CD4-positive, alpha-beta memory T cell (primary cell): ENCODE data around the gene PSMB2. TPM values are rescaled to one million over a fixed set of nuclear protein-coding genes. Genes with fewer than 3 reads are reported as not detected.
"Not testable (repeated sequence)": the region's sequence is repeated elsewhere in the genome, so short reads cannot be mapped to it uniquely, and the experiment has no call there.

Source experiments
- CTCF ChIA-PET: fragments of 350-600 bp; sonication (Branson Sonifier 250); formaldehyde crosslinking; loops from one replicate; lab custom pipeline; 2021; ENCODE audit warnings: inconsistent platforms; ENCODE audit not compliant: partially characterized antibody; lab: Charles Lee
- POLR2A ChIA-PET: fragments of 350-600 bp; sonication (Branson Sonifier 250); formaldehyde crosslinking; loops from one replicate; lab custom pipeline; 2021; ENCODE audit not compliant: partially characterized antibody; lab: Charles Lee
- DNase-seq, 5 donors: peaks; one replicate each; pipeline versions ENCODE4 v3.0.0 to v3.0.0-alpha.2; 2020 to 2022; ENCODE audit warnings: mixed read lengths in 1 of 5
- H3K27ac ChIP-seq: one replicate; pipeline ENCODE4 v1.7.0; 2013; ENCODE audit warnings: low read depth, low read length
- H3K27me3 ChIP-seq: 2 replicates; pipeline ENCODE4 v1.7.0; 2013; ENCODE audit warnings: mild to moderate bottlenecking, low read length, moderate library complexity; ENCODE audit not compliant: insufficient read depth
- H3K36me3 ChIP-seq: 2 replicates; pipeline ENCODE4 v1.7.0; 2013; ENCODE audit warnings: mild to moderate bottlenecking, low read length, moderate library complexity; ENCODE audit not compliant: insufficient read depth
- H3K4me1 ChIP-seq: 2 replicates; pipeline ENCODE4 v1.7.0; 2013; ENCODE audit warnings: mild to moderate bottlenecking, low read length, moderate library complexity; ENCODE audit not compliant: insufficient read depth
- H3K4me3 ChIP-seq, 2 donors: one replicate each; pipeline ENCODE4 v1.7.0; 2013; ENCODE audit warnings: low read length in 2 of 2, mild to moderate bottlenecking in 1 of 2
- H3K9me3 ChIP-seq, 2 donors: one replicate each; pipeline ENCODE4 v1.7.0; 2013; ENCODE audit warnings: low read length in 2 of 2, control low read depth in 1 of 2; ENCODE audit not compliant: control insufficient read depth in 1 of 2
- H3K27ac Mint-ChIP-seq, 7 donors: one replicate each; pipeline ENCODE4 v1.8.0; 2020 to 2021; ENCODE audit warnings: mixed read lengths in 7 of 7, mild to moderate bottlenecking in 6 of 7, inconsistent platforms in 3 of 7, moderate library complexity in 3 of 7
- H3K27me3 Mint-ChIP-seq, 2 donors: one replicate each; pipeline ENCODE4 v1.8.0; 2020 to 2021; ENCODE audit warnings: mixed read lengths in 2 of 2
- H3K36me3 Mint-ChIP-seq, 2 donors: one replicate each; pipeline ENCODE4 v1.8.0; 2020 to 2021; ENCODE audit warnings: mixed read lengths in 2 of 2, inconsistent platforms in 1 of 2, mild to moderate bottlenecking in 1 of 2
- H3K4me1 Mint-ChIP-seq, 4 donors: one replicate each; pipeline ENCODE4 v1.8.0; 2020 to 2021; ENCODE audit warnings: mixed read lengths in 4 of 4, mild to moderate bottlenecking in 1 of 4
- H3K4me3 Mint-ChIP-seq, 8 donors: one replicate each; pipeline ENCODE4 v1.8.0; 2020 to 2021; ENCODE audit warnings: mixed read lengths in 8 of 8, mild to moderate bottlenecking in 7 of 8, moderate library complexity in 6 of 8, inconsistent platforms in 3 of 8
- H3K9me3 Mint-ChIP-seq, 8 donors: one replicate each; pipeline ENCODE4 v1.8.0; 2020 to 2021; ENCODE audit warnings: mixed read lengths in 8 of 8, mild to moderate bottlenecking in 5 of 8, inconsistent platforms in 3 of 8, moderate library complexity in 1 of 8
- intact Hi-C: fragments of 100-400 bp; cut with micrococcal nuclease; formaldehyde crosslinking; loops from one replicate; pipeline ENCODE4 v1.15.1; 2023
- polyA plus RNA-seq, 2 donors: library from polyadenylated mRNA; unstranded; fragments of 300-500 nt; fragmentation: Illumina TruSeq; gene quantifications; one replicate each; pipeline ENCODE4 v1.2.3, GENCODE V29; 2021
- total RNA-seq, 2 experiments: library from RNA; stranded (reverse); gene quantifications; one replicate each; pipeline ENCODE4 v1.2.3, GENCODE V29; 2021

PSMB2 gene
- total and polyA plus RNA-seq, 4 experiments from 2014 or later = 25.5 to 73.2 (median 49.6) TPM

- no peak overlapping the region for H3K27ac Mint-ChIP-seq
- H3K4me1 Mint-ChIP-seq = peaks cover 10 to 22% (median 14%) of the 10 kb centered on the region in 4 donors
- intact Hi-C loops = no loop called here
- CTCF ChIA-PET = interaction anchor here (0.9 to 1.4 kb wide), 3 partner anchors 10 to 130 kb away, joined by 3 to 4 read pairs (median 3); no protein-coding TSS in a partner anchor
- no peaks in the 10 kb centered on the region for H3K36me3 Mint-ChIP-seq
- H3K27me3 ChIP-seq = no peaks in the 10 kb centered on the region
- H3K9me3 Mint-ChIP-seq = no peaks in the 10 kb centered on the region
- H3K4me3 ChIP-seq = no peak overlapping the region
- no peaks in the 10 kb centered on the region for H3K36me3 ChIP-seq
- H3K9me3 ChIP-seq = no peaks in the 10 kb centered on the region
- peaks cover 20% of the 10 kb centered on the region for H3K4me1 ChIP-seq
- no peak overlapping the region for H3K27ac ChIP-seq
- no peak for DNase-seq
- peaks cover 0 to 2% of the 10 kb centered on the region in 2 donors for H3K27me3 Mint-ChIP-seq
- no peak overlapping the region for H3K4me3 Mint-ChIP-seq
- POLR2A ChIA-PET = no interaction called here
These were observed 60.4 kb downstream of the PSMB2 start for GRCh38 chr1:35580949-35581388.

DNA sequence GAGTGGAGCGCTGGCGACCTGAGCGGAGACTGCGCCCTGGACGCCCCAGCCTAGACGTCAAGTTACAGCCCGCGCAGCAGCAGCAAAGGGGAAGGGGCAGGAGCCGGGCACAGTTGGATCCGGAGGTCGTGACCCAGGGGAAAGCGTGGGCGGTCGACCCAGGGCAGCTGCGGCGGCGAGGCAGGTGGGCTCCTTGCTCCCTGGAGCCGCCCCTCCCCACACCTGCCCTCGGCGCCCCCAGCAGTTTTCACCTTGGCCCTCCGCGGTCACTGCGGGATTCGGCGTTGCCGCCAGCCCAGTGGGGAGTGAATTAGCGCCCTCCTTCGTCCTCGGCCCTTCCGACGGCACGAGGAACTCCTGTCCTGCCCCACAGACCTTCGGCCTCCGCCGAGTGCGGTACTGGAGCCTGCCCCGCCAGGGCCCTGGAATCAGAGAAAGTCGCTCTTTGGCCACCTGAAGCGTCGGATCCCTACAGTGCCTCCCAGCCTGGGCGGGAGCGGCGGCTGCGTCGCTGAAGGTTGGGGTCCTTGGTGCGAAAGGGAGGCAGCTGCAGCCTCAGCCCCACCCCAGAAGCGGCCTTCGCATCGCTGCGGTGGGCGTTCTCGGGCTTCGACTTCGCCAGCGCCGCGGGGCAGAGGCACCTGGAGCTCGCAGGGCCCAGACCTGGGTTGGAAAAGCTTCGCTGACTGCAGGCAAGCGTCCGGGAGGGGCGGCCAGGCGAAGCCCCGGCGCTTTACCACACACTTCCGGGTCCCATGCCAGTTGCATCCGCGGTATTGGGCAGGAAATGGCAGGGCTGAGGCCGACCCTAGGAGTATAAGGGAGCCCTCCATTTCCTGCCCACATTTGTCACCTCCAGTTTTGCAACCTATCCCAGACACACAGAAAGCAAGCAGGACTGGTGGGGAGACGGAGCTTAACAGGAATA is 64.0 kb downstream of the PSMB2 start:
- H3K36me3 ChIP-seq = no peaks in the 10 kb centered on the region
- peaks cover 10 to 31% (median 20%) of the 10 kb centered on the region in 4 donors for H3K4me1 Mint-ChIP-seq
- intact Hi-C loops = no loop called here
- H3K4me3 ChIP-seq = peak overlapping the region; percentile 42 to 50
- H3K27ac ChIP-seq = peak overlapping the region; percentile 58
- H3K4me3 Mint-ChIP-seq = peak overlapping the region; percentile 82 to 96 (median 88)
- POLR2A ChIA-PET = interaction anchor here (0.6 to 1.5 kb wide), 11 partner anchors 9 to 192 kb away, joined by 4 to 12 read pairs (median 5); partner anchors contain the start of genes CLSPN and NCDN
- peak; percentile 61 to 76 (median 71) for DNase-seq
- H3K9me3 ChIP-seq = no peaks in the 10 kb centered on the region
- peak overlapping the region; percentile 32 to 93 (median 77) for H3K27ac Mint-ChIP-seq
- H3K27me3 ChIP-seq = no peaks in the 10 kb centered on the region
- H3K27me3 Mint-ChIP-seq = peaks cover 1 to 2% of the 10 kb centered on the region in 2 donors
- peaks cover 0 to 2% (median 0%) of the 10 kb centered on the region in 8 donors for H3K9me3 Mint-ChIP-seq
- peaks cover 28% of the 10 kb centered on the region for H3K4me1 ChIP-seq
- H3K36me3 Mint-ChIP-seq = no peaks in the 10 kb centered on the region
- CTCF ChIA-PET = interaction anchor here (1.4 to 3.4 kb wide), 6 partner anchors 9 to 149 kb away, joined by 4 to 18 read pairs (median 6); no protein-coding TSS in a partner anchor

DNA sequence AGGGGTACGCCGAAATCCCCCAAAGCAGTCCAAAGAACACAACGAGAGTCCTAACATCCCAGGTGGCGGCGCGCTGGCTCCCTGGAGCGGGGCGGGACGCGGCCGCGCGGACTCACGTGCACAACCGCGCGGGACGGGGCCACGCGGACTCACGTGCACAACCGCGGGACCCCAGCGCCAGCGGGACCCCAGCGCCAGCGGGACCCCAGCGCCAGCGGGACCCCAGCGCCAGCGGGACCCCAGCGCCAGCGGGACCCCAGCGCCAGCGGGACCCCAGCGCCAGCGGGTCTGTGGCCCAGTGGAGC is 64.6 kb downstream of the PSMB2 start:
- Histone ChIP-seq H3K4me1 (peaks cover 28% of the 10 kb centered on the region), H3K4me3 (peak overlapping the region in 1 of 2 donors; percentile 50)
- intact Hi-C loops, H3K9me3 Mint-ChIP-seq, H3K36me3 Mint-ChIP-seq, DNase-seq, H3K27me3 ChIP-seq, H3K9me3 ChIP-seq, H3K27ac ChIP-seq, H3K27me3 Mint-ChIP-seq, H3K36me3 ChIP-seq: not testable (repeated sequence)
- ChIA-PET CTCF (interaction anchor here (3.4 kb wide), 1 partner anchor 9 kb away, joined by 18 read pairs; no protein-coding TSS in a partner anchor), POLR2A (interaction anchor here (1.0 kb wide), 1 partner anchor 20 kb away, joined by 5 read pairs; the partner anchor contains the start of gene KIAA0319L)
- Mint-ChIP-seq H3K4me1 (peaks cover 10 to 34% (median 20%) of the 10 kb centered on the region in 4 donors), H3K4me3 (peak overlapping the region; percentile 79 to 89 (median 86)), H3K27ac (peak overlapping the region in 4 of 7 donors; percentile 47 to 75 (median 63))

DNA sequence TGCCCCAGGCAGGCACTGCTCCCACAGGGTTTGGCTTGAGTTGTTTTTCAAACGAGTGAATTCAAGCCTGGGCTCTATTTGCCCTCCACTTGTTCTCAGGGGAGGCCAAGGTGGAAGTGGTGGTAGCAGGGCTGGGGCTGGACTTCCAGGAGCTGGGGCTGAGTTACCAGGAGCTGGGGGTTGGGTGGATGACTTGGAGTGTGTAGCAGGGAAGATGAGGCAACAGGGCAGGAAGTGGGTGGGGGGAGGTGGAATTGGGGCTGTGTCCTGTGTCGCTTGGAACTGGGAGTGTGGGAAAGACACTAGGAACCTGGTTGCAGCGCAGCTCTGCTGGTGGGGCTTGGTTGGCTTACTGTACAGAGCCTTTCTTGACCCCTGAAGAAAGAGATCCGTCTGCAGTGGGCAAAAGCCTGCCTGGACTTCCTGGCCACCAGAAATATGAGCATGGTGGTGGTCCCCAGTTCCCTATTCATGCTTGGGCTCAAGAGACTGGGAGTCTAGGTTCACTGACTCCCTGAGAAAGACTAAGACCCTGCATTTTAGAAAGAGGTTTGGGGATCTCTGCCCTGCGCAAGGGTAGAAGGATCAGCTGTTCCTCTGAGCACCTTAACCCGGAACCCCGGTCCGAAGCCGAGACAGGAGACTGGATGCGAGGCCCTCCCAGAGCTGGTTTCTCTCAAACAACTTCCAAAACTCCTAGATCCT is 65.1 kb downstream of the PSMB2 start:
- no peak overlapping the region for H3K4me3 ChIP-seq
- DNase-seq = no peak
- Mint-ChIP-seq H3K4me3 (peak overlapping the region; percentile 79 to 88 (median 82)), H3K36me3 (no peaks in the 10 kb centered on the region), H3K27me3 (peaks cover 1 to 2% of the 10 kb centered on the region in 2 donors), H3K9me3 (peaks cover 0 to 2% (median 0%) of the 10 kb centered on the region in 8 donors), H3K4me1 (peaks cover 13 to 37% (median 20%) of the 10 kb centered on the region in 4 donors), H3K27ac (peak overlapping the region in 5 of 7 donors; percentile 48 to 82 (median 74))
- ChIA-PET CTCF (interaction anchor here (3.4 kb wide), 1 partner anchor 8 kb away, joined by 18 read pairs; no protein-coding TSS in a partner anchor), POLR2A (interaction anchor here (1.0 kb wide), 1 partner anchor 20 kb away, joined by 5 read pairs; the partner anchor contains the start of gene KIAA0319L)
- intact Hi-C loops = no loop called here
- H3K27me3 ChIP-seq = no peaks in the 10 kb centered on the region
- peaks cover 28% of the 10 kb centered on the region for H3K4me1 ChIP-seq
- H3K36me3 ChIP-seq = no peaks in the 10 kb centered on the region
- H3K27ac ChIP-seq = no peak overlapping the region
- no peaks in the 10 kb centered on the region for H3K9me3 ChIP-seq

GRCh38 chr1:35575416-35575958 is 65.8 kb downstream of the PSMB2 start:
- ChIA-PET CTCF (no interaction called here), POLR2A (interaction anchor here (1.0 kb wide), 1 partner anchor 19 kb away, joined by 5 read pairs; the partner anchor contains the start of gene KIAA0319L)
- Mint-ChIP-seq H3K4me3 (peak overlapping the region; percentile 7 to 88 (median 40)), H3K27me3 (peaks cover 1 to 2% of the 10 kb centered on the region in 2 donors), H3K9me3 (peaks cover 0 to 2% (median 0%) of the 10 kb centered on the region in 8 donors), H3K4me1 (peaks cover 13 to 37% (median 20%) of the 10 kb centered on the region in 4 donors), H3K27ac (peak overlapping the region in 4 of 7 donors; percentile 8 to 50 (median 12)), H3K36me3 (no peaks in the 10 kb centered on the region)
- peaks cover 28% of the 10 kb centered on the region for H3K4me1 ChIP-seq
- H3K9me3 ChIP-seq = no peaks in the 10 kb centered on the region
- no peak for DNase-seq
- no peaks in the 10 kb centered on the region for H3K36me3 ChIP-seq
- intact Hi-C loops = no loop called here
- H3K4me3 ChIP-seq = no peak overlapping the region
- H3K27ac ChIP-seq = no peak overlapping the region
- no peaks in the 10 kb centered on the region for H3K27me3 ChIP-seq

DNA sequence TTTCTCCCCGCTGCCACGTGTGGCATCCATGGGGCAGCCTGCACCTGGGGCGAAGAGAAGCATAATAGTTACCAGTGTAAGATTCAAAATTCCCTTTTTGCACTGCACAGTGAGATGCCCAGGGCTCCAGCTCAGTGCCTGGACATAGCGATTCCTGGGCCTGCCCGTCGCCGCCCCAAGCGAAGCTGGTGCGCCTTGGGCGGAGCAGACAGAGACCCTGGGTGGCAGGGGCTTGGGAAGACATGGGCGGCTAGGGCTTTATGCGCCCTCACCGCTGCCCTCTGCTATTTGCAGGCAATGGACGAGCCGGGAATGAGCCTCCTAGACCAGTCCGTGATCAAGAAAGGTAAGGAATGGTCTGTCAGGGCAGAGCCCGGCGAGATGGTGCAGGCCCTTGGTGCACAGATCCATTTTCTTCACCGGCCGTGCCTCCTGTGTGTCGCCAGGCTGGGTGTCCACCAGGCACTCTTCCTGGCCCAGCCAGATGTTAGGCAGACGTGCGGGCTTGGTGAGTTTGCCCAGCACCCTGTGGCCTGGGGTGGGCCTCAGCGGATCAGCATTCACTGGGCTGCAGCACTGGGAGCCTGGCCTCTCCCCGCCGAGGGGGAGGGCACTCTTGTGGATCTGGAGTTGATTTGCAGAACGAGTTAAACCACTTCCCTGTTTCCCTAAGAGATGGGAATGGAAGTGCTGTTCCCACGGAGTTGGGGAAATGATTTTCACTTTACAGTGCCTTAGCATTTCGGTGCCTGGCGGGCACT is 66.5 kb downstream of the PSMB2 start:
- no peak for DNase-seq
- CTCF ChIA-PET = no interaction called here
- Histone ChIP-seq H3K27me3 (no peaks in the 10 kb centered on the region), H3K4me1 (peaks cover 28% of the 10 kb centered on the region), H3K27ac (no peak overlapping the region), H3K36me3 (no peaks in the 10 kb centered on the region), H3K4me3 (no peak overlapping the region), H3K9me3 (no peaks in the 10 kb centered on the region)
- H3K4me3 Mint-ChIP-seq = peak overlapping the region in 2 of 8 donors; percentile 62 to 88
- peak overlapping the region in 1 of 7 donors; percentile 11 for H3K27ac Mint-ChIP-seq
- POLR2A ChIA-PET = no interaction called here
- peaks cover 1 to 2% of the 10 kb centered on the region in 2 donors for H3K27me3 Mint-ChIP-seq
- H3K4me1 Mint-ChIP-seq = peaks cover 13 to 37% (median 20%) of the 10 kb centered on the region in 4 donors
- no peaks in the 10 kb centered on the region for H3K36me3 Mint-ChIP-seq
- intact Hi-C loops = no loop called here
- peaks cover 0 to 2% (median 0%) of the 10 kb centered on the region in 8 donors for H3K9me3 Mint-ChIP-seq
